Hematopoietic multipotent progenitor cell treated with erythropoietin and hydrocortisone succinate and interleukin-3 and kit ligand, for 17 days (in vitro differentiated cells): ENCODE results near the gene CSNK1E.

Source experiments
- DNase-seq: peaks from one replicate; pipeline ENCODE4 v3.0.0-alpha.2; 2015; ENCODE audit warnings: low spot score

The CSNK1E gene

GRCh38 chr22:38273135-38273826 lies 44.0 kb downstream of the CSNK1E start:
- DNase-seq, result no peak

- DNase-seq, result peak; percentile 90
Observed at GRCh38 chr22:38272373-38273134, 44.7 kb downstream of the CSNK1E start, which contains the start of gene TMEM184B. Gene TMEM184B (minus strand): TSS chr22:38273010. CDS start chr22:38247961, 25,049 bp downstream.

- peak; percentile 18 for DNase-seq
Observed at GRCh38 chr22:38271927-38272372, 45.3 kb downstream of the CSNK1E start.

GRCh38 chr22:38271101-38271500 lies 46.1 kb downstream of the CSNK1E start:
- DNase-seq, result no peak

GRCh38 chr22:38270091-38270992 lies 46.9 kb downstream of the CSNK1E start:
- no peak for DNase-seq

GRCh38 chr22:38269466-38269865 lies 47.8 kb downstream of the CSNK1E start:
- no peak for DNase-seq

- no peak for DNase-seq
Observed at GRCh38 chr22:38267086-38267485, 50.1 kb downstream of the CSNK1E start.

GRCh38 chr22:38266120-38266519 lies 51.1 kb downstream of the CSNK1E start:
- no peak for DNase-seq

GRCh38 chr22:38264322-38264843 lies 52.9 kb downstream of the CSNK1E start:
- no peak for DNase-seq

- DNase-seq, result peak; percentile 27
Observed at GRCh38 chr22:38262051-38262795, 55.0 kb downstream of the CSNK1E start.

GRCh38 chr22:38260761-38261681 lies 56.2 kb downstream of the CSNK1E start:
- DNase-seq, result no peak

- no peak for DNase-seq
Observed at GRCh38 chr22:38259370-38259769, 57.9 kb downstream of the CSNK1E start.

GRCh38 chr22:38258895-38259294 lies 58.3 kb downstream of the CSNK1E start:
- no peak for DNase-seq

GRCh38 chr22:38257650-38258250 lies 59.5 kb downstream of the CSNK1E start:
- DNase-seq, result no peak

- no peak for DNase-seq
Observed at GRCh38 chr22:38257181-38257580, 60.1 kb downstream of the CSNK1E start.

GRCh38 chr22:38255697-38256096 lies 61.5 kb downstream of the CSNK1E start:
- DNase-seq, result no peak

- no peak for DNase-seq
Observed at GRCh38 chr22:38251341-38251692, 65.9 kb downstream of the CSNK1E start.

- no peak for DNase-seq
Observed at GRCh38 chr22:38250643-38251340, 66.4 kb downstream of the CSNK1E start.
